OCI-LY7 (cell line): ENCODE measurements around the gene EGFLAM. TPM values are rescaled to one million over a fixed set of nuclear protein-coding genes. Genes with fewer than 3 reads are reported as not detected.

Experiments
- BruUV-seq: library from RNA; stranded (reverse); fragments of 400-500 nt; replicated peaks from 2 replicates; lab custom pipeline; 2021; lab: Mats Ljungman, UMichigan
- CTCF ChIA-PET: fragments of 300-600 bp; sonication (Branson Sonifier 250); formaldehyde crosslinking; loops from one replicate; lab custom pipeline; 2022; ENCODE audit warnings: antibody characterized with exemption; ENCODE audit not compliant: unreplicated experiment; lab: Charles Lee
- POLR2A ChIA-PET: fragments of 300-600 bp; sonication (Branson Sonifier 250); formaldehyde crosslinking; loops from one replicate; lab custom pipeline; 2022; ENCODE audit warnings: antibody characterized with exemption; lab: Charles Lee
- DNase-seq: peaks from one replicate; pipeline ENCODE4 v3.0.0-alpha.2; 2015; ENCODE audit warnings: low spot score
- H2AFZ ChIP-seq: fragments of 200-600 bp; sonication (generic), shearing (Covaris generic); 2 replicates; pipeline ENCODE4 v1.6.1; 2014; ENCODE audit warnings: mild to moderate bottlenecking, antibody characterized with exemption, low read length, moderate library complexity
- H3K27ac ChIP-seq: fragments of 200-600 bp; sonication (generic); 2 replicates; pipeline ENCODE4 v1.5.1; 2014; ENCODE audit warnings: mixed run types, low read depth, mild to moderate bottlenecking, moderate library complexity, low read length, inconsistent platforms; ENCODE audit not compliant: poor library complexity, severe bottlenecking
- H3K36me3 ChIP-seq: fragments of 200-600 bp; sonication (generic); 2 replicates; pipeline ENCODE4 v1.6.1; 2014; ENCODE audit warnings: mild to moderate bottlenecking, antibody characterized with exemption, low read length, moderate library complexity, mixed read lengths; ENCODE audit not compliant: insufficient read depth
- H3K4me1 ChIP-seq: fragments of 200-600 bp; sonication (generic); 2 replicates; pipeline ENCODE4 v1.5.1; 2014; ENCODE audit warnings: mild to moderate bottlenecking, low read length; ENCODE audit not compliant: insufficient read depth, poor library complexity, severe bottlenecking
- H3K4me2 ChIP-seq: fragments of 200-600 bp; sonication (generic); 2 replicates; pipeline ENCODE4 v1.6.1; 2014; ENCODE audit warnings: mild to moderate bottlenecking, low read length
- H3K4me3 ChIP-seq: fragments of 200-600 bp; sonication (generic); 2 replicates; pipeline ENCODE4 v1.5.1; 2014; ENCODE audit warnings: mild to moderate bottlenecking, low read depth, low read length; ENCODE audit not compliant: poor library complexity, severe bottlenecking
- H3K79me2 ChIP-seq: fragments of 200-600 bp; sonication (generic); 2 replicates; pipeline ENCODE4 v1.6.1; 2016; ENCODE audit warnings: low read depth, mild to moderate bottlenecking, low read length, moderate library complexity, mixed read lengths; ENCODE audit not compliant: insufficient read depth
- H3K9me2 ChIP-seq: fragments of 200-600 bp; sonication (generic); 2 replicates; pipeline ENCODE4 v1.6.1; 2016; ENCODE audit warnings: mild to moderate bottlenecking, low read length, mixed read lengths; ENCODE audit not compliant: insufficient read depth
- H3K9me3 ChIP-seq: fragments of 200-600 bp; sonication (generic); 2 replicates; pipeline ENCODE4 v1.6.1; 2014; ENCODE audit warnings: mild to moderate bottlenecking, mixed run types, low read length, mixed read lengths
- H4K20me1 ChIP-seq: fragments of 200-600 bp; sonication (generic); 2 replicates; pipeline ENCODE4 v1.6.1; 2014; ENCODE audit warnings: mild to moderate bottlenecking, antibody characterized with exemption, low read length, moderate library complexity, mixed read lengths; ENCODE audit not compliant: insufficient read depth
- EZH2phosphoT487 ChIP-seq: fragments of 200-600 bp; sonication (generic); IDR thresholded peaks from 2 replicates; pipeline ENCODE4 v1.6.1; 2018; ENCODE audit warnings: low read depth, borderline replicate concordance, mild to moderate bottlenecking, mixed run types, antibody characterized with exemption, low read length, moderate library complexity, mixed read lengths
- intact Hi-C: fragments of 100-400 bp; cut with micrococcal nuclease; formaldehyde crosslinking; loops from one replicate; pipeline ENCODE4 v1.10.0; 2022; ENCODE audit not compliant: unreplicated experiment
- total RNA-seq, 2 experiments: library from RNA; depleted of rRNA in 1 of 2; stranded (reverse); fragments of >200 nt in 1 of 2; shearing (Covaris generic) in 1 of 2; gene quantifications; 2 replicates each; pipeline ENCODE4 v1.2.3, GENCODE V29; 2014 to 2022
- TF ChIP-seq, protein P1 (sequence below): fragments of 200-600 bp; sonication (generic); conservative IDR thresholded peaks from 2 replicates; pipeline ENCODE4 v1.5.1; 2014; ENCODE audit warnings: mild to moderate bottlenecking, antibody characterized with exemption, low read length, moderate library complexity, mixed read lengths

EGFLAM gene
- total RNA-seq, 2 experiments from 2014 or later, result not detected

DNA sequence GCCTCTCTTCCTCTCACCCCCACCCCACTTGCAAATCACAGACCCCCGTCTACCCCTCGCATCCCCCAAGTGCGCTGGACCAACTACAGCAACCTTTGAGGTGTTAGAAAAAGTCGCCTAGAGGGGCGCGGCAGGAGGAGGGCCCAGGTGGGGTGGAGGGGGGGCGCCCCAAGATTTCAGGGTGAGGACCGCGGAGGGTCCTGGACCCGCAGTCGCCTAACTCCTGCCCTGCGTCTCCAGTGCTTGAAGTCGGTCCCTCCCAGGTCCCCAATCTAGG is 379 bp upstream of the EGFLAM start:
- H3K9me2 ChIP-seq, result no peaks in the 10 kb centered on the region
- TF ChIP-seq EZH2phosphoT487, result no peak
- TF ChIP-seq, protein P1, sequence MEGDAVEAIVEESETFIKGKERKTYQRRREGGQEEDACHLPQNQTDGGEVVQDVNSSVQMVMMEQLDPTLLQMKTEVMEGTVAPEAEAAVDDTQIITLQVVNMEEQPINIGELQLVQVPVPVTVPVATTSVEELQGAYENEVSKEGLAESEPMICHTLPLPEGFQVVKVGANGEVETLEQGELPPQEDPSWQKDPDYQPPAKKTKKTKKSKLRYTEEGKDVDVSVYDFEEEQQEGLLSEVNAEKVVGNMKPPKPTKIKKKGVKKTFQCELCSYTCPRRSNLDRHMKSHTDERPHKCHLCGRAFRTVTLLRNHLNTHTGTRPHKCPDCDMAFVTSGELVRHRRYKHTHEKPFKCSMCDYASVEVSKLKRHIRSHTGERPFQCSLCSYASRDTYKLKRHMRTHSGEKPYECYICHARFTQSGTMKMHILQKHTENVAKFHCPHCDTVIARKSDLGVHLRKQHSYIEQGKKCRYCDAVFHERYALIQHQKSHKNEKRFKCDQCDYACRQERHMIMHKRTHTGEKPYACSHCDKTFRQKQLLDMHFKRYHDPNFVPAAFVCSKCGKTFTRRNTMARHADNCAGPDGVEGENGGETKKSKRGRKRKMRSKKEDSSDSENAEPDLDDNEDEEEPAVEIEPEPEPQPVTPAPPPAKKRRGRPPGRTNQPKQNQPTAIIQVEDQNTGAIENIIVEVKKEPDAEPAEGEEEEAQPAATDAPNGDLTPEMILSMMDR, result no peak
- H3K4me2 ChIP-seq, result no peak overlapping the region
- ChIA-PET CTCF (no interaction called here), POLR2A (no interaction called here)
- H3K79me2 ChIP-seq, result no peaks in the 10 kb centered on the region
- H3K4me1 ChIP-seq, result no peaks in the 10 kb centered on the region
- no peak for DNase-seq
- no TSS peak for BruUV-seq
- intact Hi-C loops, result no loop called here
- no peak overlapping the region for H3K27ac ChIP-seq
- no peaks in the 10 kb centered on the region for H3K36me3 ChIP-seq
- no peak overlapping the region for H3K4me3 ChIP-seq
- H2AFZ ChIP-seq, result no peak overlapping the region
- no peaks in the 10 kb centered on the region for H3K9me3 ChIP-seq
- no peaks in the 10 kb centered on the region for H4K20me1 ChIP-seq

DNA sequence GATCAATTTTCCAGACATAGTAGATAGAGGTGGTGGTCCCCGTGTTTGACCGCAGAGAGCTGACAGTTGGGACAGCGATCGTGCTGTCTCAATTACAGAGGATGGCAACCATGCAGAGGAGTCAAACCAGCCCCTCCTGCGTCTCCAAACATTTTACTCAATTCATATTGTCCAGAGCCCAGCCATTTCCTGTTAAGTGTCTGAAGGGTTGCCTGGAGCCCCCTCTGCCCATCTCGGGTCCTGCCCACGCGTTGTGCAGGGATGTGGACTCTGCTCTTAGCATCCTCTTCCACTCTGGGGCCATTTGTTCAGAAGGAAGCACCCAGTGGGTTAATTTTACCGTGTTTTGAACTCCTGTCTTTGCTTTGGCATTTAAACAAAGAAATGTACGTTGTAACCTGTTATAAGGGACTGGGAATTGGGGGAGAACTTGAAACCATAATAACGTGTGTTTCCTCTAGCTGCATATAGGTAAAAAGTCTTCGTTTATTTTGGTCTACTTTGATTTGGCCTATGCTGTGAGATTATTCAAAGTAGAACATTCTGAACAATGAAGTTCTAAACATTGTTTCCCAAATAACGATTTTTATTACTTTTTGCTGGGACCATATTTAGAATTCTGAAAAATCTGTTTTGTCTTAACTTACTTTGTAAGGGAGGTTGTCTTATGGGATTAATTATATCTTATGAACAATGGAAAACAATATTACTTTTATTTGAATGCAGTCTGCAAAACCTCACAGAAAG is 876 bp downstream of the EGFLAM start:
- BruUV-seq, result no TSS peak
- Histone ChIP-seq H3K9me3 (no peaks in the 10 kb centered on the region), H3K4me3 (no peak overlapping the region), H3K27ac (no peak overlapping the region), H4K20me1 (no peaks in the 10 kb centered on the region), H3K79me2 (no peaks in the 10 kb centered on the region), H3K9me2 (no peaks in the 10 kb centered on the region), H2AFZ (no peak overlapping the region), H3K4me2 (no peak overlapping the region), H3K4me1 (no peaks in the 10 kb centered on the region), H3K36me3 (no peaks in the 10 kb centered on the region)
- intact Hi-C loops, result no loop called here
- POLR2A ChIA-PET, result no interaction called here
- no peak for TF ChIP-seq EZH2phosphoT487
- TF ChIP-seq, protein P1, result no peak
- CTCF ChIA-PET, result no interaction called here
- DNase-seq, result no peak

GRCh38 chr5:38259809-38260160 is 1.4 kb downstream of the EGFLAM start:
- TF ChIP-seq, protein P1, result no peak
- no peak for TF ChIP-seq EZH2phosphoT487
- no peak overlapping the region for H3K4me2 ChIP-seq
- ChIA-PET POLR2A (no interaction called here), CTCF (no interaction called here)
- BruUV-seq, result no TSS peak
- H3K27ac ChIP-seq, result no peak overlapping the region
- no peak for DNase-seq
- no peaks in the 10 kb centered on the region for H4K20me1 ChIP-seq
- no peaks in the 10 kb centered on the region for H3K36me3 ChIP-seq
- H3K79me2 ChIP-seq, result no peaks in the 10 kb centered on the region
- no peak overlapping the region for H2AFZ ChIP-seq
- no peaks in the 10 kb centered on the region for H3K4me1 ChIP-seq
- H3K4me3 ChIP-seq, result no peak overlapping the region
- no peaks in the 10 kb centered on the region for H3K9me2 ChIP-seq
- no peaks in the 10 kb centered on the region for H3K9me3 ChIP-seq
- intact Hi-C loops, result no loop called here
